Subcutaneous abdominal adipose tissue (tissue), 5 donors: Measurements from ENCODE around the gene BAIAP2L1.

ENCODE experiments used
- H3K27ac ChIP-seq: one replicate; pipeline ENCODE4 v1.7.0; 2013; ENCODE audit warnings: low read depth, mild to moderate bottlenecking, inconsistent platforms, low read length, moderate library complexity
- H3K27me3 ChIP-seq, 5 donors: one replicate each; pipeline ENCODE4 v1.7.0; 2013; ENCODE audit warnings: low read length in 5 of 5, inconsistent platforms in 1 of 5; ENCODE audit not compliant: control insufficient read depth in 5 of 5, insufficient read depth in 4 of 5
- H3K36me3 ChIP-seq, 5 donors: one replicate each; pipeline ENCODE4 v1.7.0; 2013; ENCODE audit warnings: low read length in 5 of 5; ENCODE audit not compliant: control insufficient read depth in 5 of 5, insufficient read depth in 5 of 5
- H3K4me1 ChIP-seq, 5 donors: one replicate each; pipeline ENCODE4 v1.7.0; 2013; ENCODE audit warnings: low read length in 5 of 5, mild to moderate bottlenecking in 3 of 5, moderate library complexity in 1 of 5; ENCODE audit not compliant: control insufficient read depth in 5 of 5, insufficient read depth in 5 of 5
- H3K4me3 ChIP-seq, 5 donors: one replicate each; pipeline ENCODE4 v1.7.0; 2013; ENCODE audit warnings: low read length in 5 of 5, low read depth in 1 of 5
- H3K9ac ChIP-seq, 5 donors: one replicate each; pipeline ENCODE4 v1.7.0; 2013; ENCODE audit warnings: low read length in 5 of 5, mild to moderate bottlenecking in 4 of 5, moderate library complexity in 3 of 5
- H3K9me3 ChIP-seq, 5 donors: one replicate each; pipeline ENCODE4 v1.7.0; 2013; ENCODE audit warnings: low read length in 5 of 5; ENCODE audit not compliant: control insufficient read depth in 5 of 5
- donor health status: healthy.
- donor health status: healthy.
- donor health status: healthy.
- donor health status: healthy.
- donor health status: healthy.

BAIAP2L1 gene

GRCh38 chr7:98348726-98349474, 52.0 kb downstream of the BAIAP2L1 start:
- Histone ChIP-seq H3K27me3 (no peaks in the 10 kb centered on the region), H3K4me3 (no peak overlapping the region), H3K9me3 (peaks cover 0 to 6% (median 2%) of the 10 kb centered on the region in 5 donors), H3K36me3 (no peaks in the 10 kb centered on the region), H3K4me1 (peaks cover 0 to under 1% (median 0%) of the 10 kb centered on the region in 5 donors), H3K9ac (no peak overlapping the region), H3K27ac (no peak overlapping the region)

- no peak overlapping the region for H3K4me3 ChIP-seq
- no peaks in the 10 kb centered on the region for H3K36me3 ChIP-seq
- H3K9ac ChIP-seq: no peak overlapping the region
- H3K9me3 ChIP-seq: peaks cover 0 to 5% (median 2%) of the 10 kb centered on the region in 5 donors
- no peak overlapping the region for H3K27ac ChIP-seq
- H3K27me3 ChIP-seq: no peaks in the 10 kb centered on the region
- H3K4me1 ChIP-seq: no peaks in the 10 kb centered on the region
Measured at GRCh38 chr7:98346515-98347069, 54.3 kb downstream of the BAIAP2L1 start.

- Histone ChIP-seq H3K36me3 (no peaks in the 10 kb centered on the region), H3K4me1 (no peaks in the 10 kb centered on the region), H3K27ac (no peak overlapping the region), H3K9ac (no peak overlapping the region), H3K9me3 (peaks cover 0 to 8% (median 0%) of the 10 kb centered on the region in 5 donors), H3K27me3 (no peaks in the 10 kb centered on the region), H3K4me3 (no peak overlapping the region)
Measured at GRCh38 chr7:98341106-98341505, 59.8 kb downstream of the BAIAP2L1 start.

- no peaks in the 10 kb centered on the region for H3K4me1 ChIP-seq
- no peak overlapping the region for H3K4me3 ChIP-seq
- no peak overlapping the region for H3K9ac ChIP-seq
- no peaks in the 10 kb centered on the region for H3K36me3 ChIP-seq
- H3K27me3 ChIP-seq: no peaks in the 10 kb centered on the region
- peaks cover 0 to 8% (median 0%) of the 10 kb centered on the region in 5 donors for H3K9me3 ChIP-seq
- no peak overlapping the region for H3K27ac ChIP-seq
Measured at GRCh38 chr7:98339043-98339442, 61.8 kb downstream of the BAIAP2L1 start.

- H3K9ac ChIP-seq: no peak overlapping the region
- H3K36me3 ChIP-seq: no peaks in the 10 kb centered on the region
- no peaks in the 10 kb centered on the region for H3K4me1 ChIP-seq
- peaks cover 0 to 8% (median 0%) of the 10 kb centered on the region in 5 donors for H3K9me3 ChIP-seq
- H3K27me3 ChIP-seq: no peaks in the 10 kb centered on the region
- no peak overlapping the region for H3K4me3 ChIP-seq
- no peak overlapping the region for H3K27ac ChIP-seq
Measured at GRCh38 chr7:98338441-98338840, 62.4 kb downstream of the BAIAP2L1 start.

- Histone ChIP-seq H3K27me3 (no peaks in the 10 kb centered on the region), H3K27ac (no peak overlapping the region), H3K4me3 (no peak overlapping the region), H3K9me3 (peaks cover 0 to 8% (median 0%) of the 10 kb centered on the region in 5 donors), H3K36me3 (no peaks in the 10 kb centered on the region), H3K9ac (no peak overlapping the region), H3K4me1 (no peaks in the 10 kb centered on the region)
Measured at GRCh38 chr7:98335411-98335977, 65.4 kb downstream of the BAIAP2L1 start.

- H3K27ac ChIP-seq: no peak overlapping the region
- peaks cover 0 to 5% (median 0%) of the 10 kb centered on the region in 5 donors for H3K9me3 ChIP-seq
- peaks cover 0 to 10% (median 0%) of the 10 kb centered on the region in 5 donors for H3K4me1 ChIP-seq
- no peaks in the 10 kb centered on the region for H3K36me3 ChIP-seq
- no peak overlapping the region for H3K9ac ChIP-seq
- no peak overlapping the region for H3K4me3 ChIP-seq
- no peaks in the 10 kb centered on the region for H3K27me3 ChIP-seq
Measured at GRCh38 chr7:98334081-98334480, 66.8 kb downstream of the BAIAP2L1 start.

- Histone ChIP-seq H3K27me3 (peaks cover 0 to 4% (median 0%) of the 10 kb centered on the region in 5 donors), H3K4me3 (no peak overlapping the region), H3K36me3 (no peaks in the 10 kb centered on the region), H3K27ac (no peak overlapping the region), H3K9me3 (no peaks in the 10 kb centered on the region), H3K4me1 (peaks cover 0 to 19% (median 2%) of the 10 kb centered on the region in 5 donors), H3K9ac (no peak overlapping the region)
Measured at GRCh38 chr7:98330926-98331529, 69.9 kb downstream of the BAIAP2L1 start.

GRCh38 chr7:98329791-98330373, 71.0 kb downstream of the BAIAP2L1 start:
- Histone ChIP-seq H3K4me1 (peaks cover 0 to 19% (median 2%) of the 10 kb centered on the region in 5 donors), H3K9me3 (no peaks in the 10 kb centered on the region), H3K36me3 (no peaks in the 10 kb centered on the region), H3K9ac (no peak overlapping the region), H3K4me3 (no peak overlapping the region), H3K27ac (no peak overlapping the region), H3K27me3 (peaks cover 0 to 4% (median 0%) of the 10 kb centered on the region in 5 donors)
